IPS-20b (cell line): ENCODE measurements around the gene SMAD2.
A peak's percentile ranks its signal among the peaks of the same experiment; 100 is the strongest.

Experiments used
- H3K27ac ChIP-seq: one replicate; pipeline ENCODE4 v1.5.1; 2013; ENCODE audit warnings: low read length
- H3K27me3 ChIP-seq: 2 replicates; pipeline ENCODE4 v1.6.1; 2013; ENCODE audit warnings: mild to moderate bottlenecking, low read length, inconsistent platforms; ENCODE audit not compliant: insufficient read depth
- H3K36me3 ChIP-seq: 2 replicates; pipeline ENCODE4 v1.6.1; 2013; ENCODE audit warnings: low read depth, mild to moderate bottlenecking, inconsistent platforms, low read length, moderate library complexity; ENCODE audit not compliant: insufficient read depth
- H3K4me1 ChIP-seq: 2 replicates; pipeline ENCODE4 v1.6.1; 2013; ENCODE audit warnings: mild to moderate bottlenecking, control low read depth, inconsistent platforms, low read length, moderate library complexity; ENCODE audit not compliant: insufficient read depth
- H3K4me3 ChIP-seq: 2 replicates; pipeline ENCODE4 v1.5.1; 2013; ENCODE audit warnings: mild to moderate bottlenecking, low read length, inconsistent platforms
- H3K9ac ChIP-seq: 2 replicates; pipeline ENCODE4 v1.6.1; 2013; ENCODE audit warnings: low read depth, mild to moderate bottlenecking, inconsistent platforms, low read length, moderate library complexity
- H3K9me3 ChIP-seq: 2 replicates; pipeline ENCODE4 v1.6.1; 2013; ENCODE audit warnings: mild to moderate bottlenecking, low read depth, low read length, inconsistent platforms; ENCODE audit not compliant: insufficient read depth

Gene SMAD2

DNA sequence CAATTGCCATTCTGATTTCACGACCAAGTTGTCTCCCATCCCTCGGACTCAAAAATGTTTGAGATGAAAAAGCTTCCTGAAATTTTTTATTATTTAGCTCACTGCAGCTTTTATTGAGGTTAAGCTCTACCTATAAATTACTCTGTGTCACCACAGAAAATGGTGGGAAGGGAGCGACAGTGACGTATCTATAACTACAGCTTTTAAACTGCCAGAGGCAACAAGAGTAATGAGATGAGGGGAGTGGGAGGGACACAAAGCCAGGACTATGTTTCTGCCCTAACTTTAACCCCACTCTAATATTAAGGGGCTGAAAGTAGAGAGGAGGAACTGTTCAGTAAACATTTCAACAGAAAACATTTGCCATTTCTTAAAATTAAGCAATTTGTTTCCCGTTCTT is 37.4 kb downstream of the SMAD2 start:
- no peaks in the 10 kb centered on the region for H3K9me3 ChIP-seq
- peaks cover 1% of the 10 kb centered on the region; the same call in 1 of the 2 replicates for H3K4me1 ChIP-seq
- no peak overlapping the region for H3K4me3 ChIP-seq
- no peak overlapping the region for H3K27ac ChIP-seq
- no peaks in the 10 kb centered on the region for H3K27me3 ChIP-seq
- H3K36me3 ChIP-seq = peaks cover 59% of the 10 kb centered on the region
- H3K9ac ChIP-seq = no peak overlapping the region

GRCh38 chr18:47888156-47888555 is 42.3 kb downstream of the SMAD2 start:
- Histone ChIP-seq H3K27ac (no peak overlapping the region), H3K4me1 (no peaks in the 10 kb centered on the region), H3K4me3 (no peak overlapping the region), H3K27me3 (no peaks in the 10 kb centered on the region), H3K36me3 (peaks cover 69% of the 10 kb centered on the region), H3K9me3 (no peaks in the 10 kb centered on the region), H3K9ac (no peak overlapping the region)

DNA sequence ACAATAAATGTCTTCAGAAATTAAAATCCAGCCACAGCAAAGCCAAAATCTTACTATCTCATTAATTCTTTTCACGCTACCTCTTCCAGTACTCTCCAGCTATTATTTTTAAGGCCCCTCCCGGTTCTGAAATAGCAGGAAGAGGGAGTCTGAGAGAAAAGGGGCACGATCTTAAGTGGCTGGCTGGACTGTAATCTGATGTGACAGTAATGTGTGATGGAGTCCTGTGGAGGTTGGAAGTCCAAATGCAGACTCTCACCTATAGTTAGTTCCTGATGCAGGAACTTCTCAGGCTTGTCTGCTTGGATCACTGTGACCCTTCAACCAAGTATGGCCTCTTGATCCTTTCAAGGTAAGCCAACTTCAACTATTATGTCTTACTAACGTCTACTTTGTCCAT is 43.2 kb downstream of the SMAD2 start:
- Histone ChIP-seq H3K36me3 (peaks cover 76% of the 10 kb centered on the region), H3K4me1 (no peaks in the 10 kb centered on the region), H3K9me3 (no peaks in the 10 kb centered on the region), H3K27ac (no peak overlapping the region), H3K4me3 (no peak overlapping the region), H3K9ac (no peak overlapping the region), H3K27me3 (no peaks in the 10 kb centered on the region)

- Histone ChIP-seq H3K9me3 (no peaks in the 10 kb centered on the region), H3K4me3 (no peak overlapping the region), H3K27ac (no peak overlapping the region), H3K9ac (no peak overlapping the region), H3K36me3 (peaks cover 77% of the 10 kb centered on the region), H3K4me1 (no peaks in the 10 kb centered on the region), H3K27me3 (no peaks in the 10 kb centered on the region)
These were observed 46.6 kb downstream of the SMAD2 start for GRCh38 chr18:47883771-47884413.

GRCh38 chr18:47882641-47883040 is 47.8 kb downstream of the SMAD2 start:
- no peak overlapping the region for H3K27ac ChIP-seq
- peaks cover 65% of the 10 kb centered on the region for H3K36me3 ChIP-seq
- no peaks in the 10 kb centered on the region for H3K4me1 ChIP-seq
- no peak overlapping the region for H3K4me3 ChIP-seq
- H3K9me3 ChIP-seq = no peaks in the 10 kb centered on the region
- H3K27me3 ChIP-seq = no peaks in the 10 kb centered on the region
- H3K9ac ChIP-seq = no peak overlapping the region

- H3K27ac ChIP-seq = no peak overlapping the region
- no peaks in the 10 kb centered on the region for H3K9me3 ChIP-seq
- H3K4me3 ChIP-seq = no peak overlapping the region
- H3K36me3 ChIP-seq = peaks cover 60% of the 10 kb centered on the region
- no peaks in the 10 kb centered on the region for H3K4me1 ChIP-seq
- peak overlapping the region; percentile 11; the same call in 1 of the 2 replicates for H3K9ac ChIP-seq
- H3K27me3 ChIP-seq = no peaks in the 10 kb centered on the region
These were observed 48.6 kb downstream of the SMAD2 start for GRCh38 chr18:47881752-47882455.

GRCh38 chr18:47881042-47881441 is 49.4 kb downstream of the SMAD2 start:
- Histone ChIP-seq H3K27ac (no peak overlapping the region), H3K27me3 (no peaks in the 10 kb centered on the region), H3K9ac (no peak overlapping the region), H3K9me3 (no peaks in the 10 kb centered on the region), H3K36me3 (peaks cover 57% of the 10 kb centered on the region), H3K4me1 (no peaks in the 10 kb centered on the region), H3K4me3 (no peak overlapping the region)

GRCh38 chr18:47877892-47878291 is 52.6 kb downstream of the SMAD2 start:
- Histone ChIP-seq H3K9me3 (no peaks in the 10 kb centered on the region), H3K4me1 (peaks cover 4% of the 10 kb centered on the region; the same call in 1 of the 2 replicates), H3K36me3 (peaks cover 33% of the 10 kb centered on the region), H3K27me3 (no peaks in the 10 kb centered on the region), H3K27ac (no peak overlapping the region), H3K9ac (no peak overlapping the region), H3K4me3 (no peak overlapping the region)

DNA sequence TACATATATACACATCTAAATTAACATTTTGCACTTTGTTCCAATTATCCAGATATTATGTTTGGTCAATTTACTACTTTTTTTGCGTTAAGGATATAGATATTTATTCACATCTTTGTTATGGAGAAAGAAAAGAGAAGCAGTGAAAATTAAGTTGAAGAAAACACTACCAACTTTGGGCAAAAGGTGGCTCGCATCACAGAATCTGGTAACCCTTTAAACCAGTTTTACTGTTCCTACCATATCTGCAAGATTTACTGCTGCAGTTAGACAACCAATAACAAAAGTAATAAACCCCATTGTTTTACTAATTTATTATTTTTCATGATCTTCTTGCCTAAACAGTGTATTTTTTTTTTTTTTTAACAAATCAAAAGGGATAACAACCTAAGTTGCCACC is 53.6 kb downstream of the SMAD2 start:
- no peak overlapping the region for H3K4me3 ChIP-seq
- no peak overlapping the region for H3K27ac ChIP-seq
- no peaks in the 10 kb centered on the region for H3K27me3 ChIP-seq
- peaks cover 4% of the 10 kb centered on the region; the same call in 1 of the 2 replicates for H3K4me1 ChIP-seq
- no peak overlapping the region for H3K9ac ChIP-seq
- H3K36me3 ChIP-seq = peaks cover 24% of the 10 kb centered on the region
- no peaks in the 10 kb centered on the region for H3K9me3 ChIP-seq

- Histone ChIP-seq H3K27me3 (no peaks in the 10 kb centered on the region), H3K36me3 (peaks cover 23% of the 10 kb centered on the region), H3K9me3 (no peaks in the 10 kb centered on the region), H3K4me3 (no peak overlapping the region), H3K9ac (no peak overlapping the region), H3K27ac (no peak overlapping the region), H3K4me1 (peaks cover 4% of the 10 kb centered on the region; the same call in 1 of the 2 replicates)
These were observed 56.8 kb downstream of the SMAD2 start for GRCh38 chr18:47873625-47874024.

DNA sequence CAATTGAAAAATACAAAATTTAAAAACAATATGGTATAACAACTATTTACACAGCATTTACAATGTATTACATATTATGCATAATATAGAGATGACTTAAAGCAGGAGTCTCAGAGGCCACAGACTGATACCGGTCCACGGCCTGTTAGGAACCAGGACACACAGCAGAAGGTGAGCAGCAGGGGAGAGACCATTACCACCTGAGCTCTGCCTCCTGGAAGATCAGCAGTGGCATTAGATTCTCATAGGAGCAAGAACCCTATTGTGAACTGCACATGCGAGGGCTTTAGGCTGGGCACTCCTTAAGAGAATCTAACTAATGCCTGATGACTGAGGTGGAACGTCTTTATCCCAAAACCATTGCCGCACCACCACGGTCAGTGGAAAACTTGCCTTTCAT is 58.0 kb downstream of the SMAD2 start:
- Histone ChIP-seq H3K27ac (no peak overlapping the region), H3K4me1 (peaks cover 4% of the 10 kb centered on the region; the same call in 1 of the 2 replicates), H3K4me3 (no peak overlapping the region)

DNA sequence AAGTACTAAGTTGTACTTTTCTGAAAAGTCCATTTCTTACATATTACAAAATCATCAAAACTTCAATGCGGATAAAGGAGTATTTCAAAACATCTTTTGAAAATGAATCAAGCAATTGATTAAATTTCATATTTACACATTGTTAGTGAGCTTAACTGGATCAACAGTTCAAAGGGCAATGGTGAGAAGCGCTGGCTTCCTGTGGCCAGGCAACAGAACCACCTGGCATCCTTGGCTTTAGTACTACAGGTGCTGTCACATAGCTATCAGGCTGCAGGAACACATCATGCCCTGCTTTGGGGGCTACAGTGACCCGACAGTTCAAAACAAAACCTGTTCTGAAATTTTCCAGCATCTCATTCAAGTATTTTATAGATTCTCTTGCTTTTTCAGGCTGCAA is 59.2 kb downstream of the SMAD2 start:
- Histone ChIP-seq H3K27ac (no peak overlapping the region), H3K9me3 (no peaks in the 10 kb centered on the region), H3K36me3 (peaks cover 43% of the 10 kb centered on the region), H3K9ac (no peak overlapping the region), H3K27me3 (no peaks in the 10 kb centered on the region), H3K4me1 (peaks cover 4% of the 10 kb centered on the region; the same call in 1 of the 2 replicates), H3K4me3 (no peak overlapping the region)

More for the DNA sequence above, 58.0 kb downstream of the SMAD2 start:
- Histone ChIP-seq H3K27me3 (no peaks in the 10 kb centered on the region), H3K9ac (no peak overlapping the region), H3K9me3 (no peaks in the 10 kb centered on the region), H3K36me3 (peaks cover 35% of the 10 kb centered on the region)
